Astrocyte (in vitro differentiated cells and primary cell): ENCODE data around the gene MKNK1. TPM values are rescaled to one million over a fixed set of nuclear protein-coding genes. Genes with fewer than 3 reads are reported as not detected.

Experiments
- DNase-seq: peaks from one replicate; pipeline ENCODE4 v3.0.0-alpha.2; 2010; ENCODE audit warnings: low read depth
- FAIRE-seq: peaks from 2 replicates; lab custom pipeline; 2011; peaks lifted over from hg19 to GRCh38; lab: Jason Lieb, UNC
- H2AFZ ChIP-seq: 2 replicates; pipeline ENCODE4 v1.6.0; 2012; ENCODE audit warnings: low read depth, low read length, inconsistent platforms
- H3K27ac ChIP-seq: 2 replicates; pipeline ENCODE4 v1.5.1; 2011; ENCODE audit warnings: low read depth, low read length, inconsistent platforms
- H3K27me3 ChIP-seq: 2 replicates; pipeline ENCODE4 v1.6.0; 2011; ENCODE audit warnings: low read length, inconsistent platforms; ENCODE audit not compliant: insufficient read depth
- H3K36me3 ChIP-seq: 2 replicates; pipeline ENCODE4 v1.5.1; 2011; ENCODE audit warnings: low read length, inconsistent platforms; ENCODE audit not compliant: insufficient read depth
- H3K4me1 ChIP-seq: 2 replicates; pipeline ENCODE4 v1.5.1; 2011; ENCODE audit warnings: low read length, inconsistent platforms; ENCODE audit not compliant: insufficient read depth
- H3K4me2 ChIP-seq: 2 replicates; pipeline ENCODE4 v1.6.0; 2012; ENCODE audit warnings: low read length, inconsistent platforms
- H3K4me3 ChIP-seq: 2 replicates; pipeline ENCODE4 v1.5.1; 2011; ENCODE audit warnings: low read depth, mild to moderate bottlenecking, low read length, inconsistent platforms; ENCODE audit not compliant: insufficient read depth
- H3K79me2 ChIP-seq: 2 replicates; pipeline ENCODE4 v1.6.0; 2012; ENCODE audit warnings: mild to moderate bottlenecking, low read length, inconsistent platforms; ENCODE audit not compliant: insufficient read depth
- H3K9ac ChIP-seq: 2 replicates; pipeline ENCODE4 v1.6.0; 2012; ENCODE audit warnings: mild to moderate bottlenecking, low read length, inconsistent platforms
- H3K9me3 ChIP-seq: 2 replicates; pipeline ENCODE4 v1.5.1; 2012; ENCODE audit warnings: low read depth, mild to moderate bottlenecking, low read length, inconsistent platforms; ENCODE audit not compliant: insufficient read depth
- H4K20me1 ChIP-seq: 2 replicates; pipeline ENCODE4 v1.6.0; 2012; ENCODE audit warnings: low read length, inconsistent platforms; ENCODE audit not compliant: insufficient read depth
- H3K27ac Mint-ChIP-seq: one replicate; pipeline ENCODE4 v1.8.0; 2021; ENCODE audit warnings: mild to moderate bottlenecking, mixed read lengths; ENCODE audit not compliant: unreplicated experiment
- H3K27me3 Mint-ChIP-seq: one replicate; pipeline ENCODE4 v1.8.0; 2021; ENCODE audit warnings: low read depth, mixed read lengths; ENCODE audit not compliant: unreplicated experiment
- H3K36me3 Mint-ChIP-seq: one replicate; pipeline ENCODE4 v1.8.0; 2021; ENCODE audit warnings: low read depth, mixed read lengths; ENCODE audit not compliant: unreplicated experiment
- H3K4me1 Mint-ChIP-seq: one replicate; pipeline ENCODE4 v1.8.0; 2021; ENCODE audit warnings: low read depth, mixed read lengths; ENCODE audit not compliant: unreplicated experiment
- H3K4me3 Mint-ChIP-seq: one replicate; pipeline ENCODE4 v1.8.0; 2021; ENCODE audit warnings: mild to moderate bottlenecking, moderate library complexity, mixed read lengths; ENCODE audit not compliant: unreplicated experiment
- H3K9me3 Mint-ChIP-seq: one replicate; pipeline ENCODE4 v1.8.0; 2021; ENCODE audit warnings: mild to moderate bottlenecking, mixed read lengths; ENCODE audit not compliant: unreplicated experiment
- EZH2 ChIP-seq: IDR thresholded peaks from 2 replicates; pipeline ENCODE4 v1.6.1; 2012; ENCODE audit warnings: mild to moderate bottlenecking, low read length, inconsistent platforms; ENCODE audit not compliant: insufficient read depth
- total RNA-seq: library from RNA; stranded (reverse); gene quantifications from 2 replicates; pipeline ENCODE4 v1.2.1, GENCODE V29; 2021
- TF ChIP-seq, protein P1 (sequence below): IDR thresholded peaks from 2 replicates; pipeline ENCODE4 v1.5.1; 2011; ENCODE audit warnings: low read depth, mild to moderate bottlenecking, inconsistent platforms, low read length, moderate library complexity; ENCODE audit not compliant: insufficient read depth

Gene MKNK1
- total RNA-seq, 1 donor from 2014 or later: 26.9 TPM

DNA sequence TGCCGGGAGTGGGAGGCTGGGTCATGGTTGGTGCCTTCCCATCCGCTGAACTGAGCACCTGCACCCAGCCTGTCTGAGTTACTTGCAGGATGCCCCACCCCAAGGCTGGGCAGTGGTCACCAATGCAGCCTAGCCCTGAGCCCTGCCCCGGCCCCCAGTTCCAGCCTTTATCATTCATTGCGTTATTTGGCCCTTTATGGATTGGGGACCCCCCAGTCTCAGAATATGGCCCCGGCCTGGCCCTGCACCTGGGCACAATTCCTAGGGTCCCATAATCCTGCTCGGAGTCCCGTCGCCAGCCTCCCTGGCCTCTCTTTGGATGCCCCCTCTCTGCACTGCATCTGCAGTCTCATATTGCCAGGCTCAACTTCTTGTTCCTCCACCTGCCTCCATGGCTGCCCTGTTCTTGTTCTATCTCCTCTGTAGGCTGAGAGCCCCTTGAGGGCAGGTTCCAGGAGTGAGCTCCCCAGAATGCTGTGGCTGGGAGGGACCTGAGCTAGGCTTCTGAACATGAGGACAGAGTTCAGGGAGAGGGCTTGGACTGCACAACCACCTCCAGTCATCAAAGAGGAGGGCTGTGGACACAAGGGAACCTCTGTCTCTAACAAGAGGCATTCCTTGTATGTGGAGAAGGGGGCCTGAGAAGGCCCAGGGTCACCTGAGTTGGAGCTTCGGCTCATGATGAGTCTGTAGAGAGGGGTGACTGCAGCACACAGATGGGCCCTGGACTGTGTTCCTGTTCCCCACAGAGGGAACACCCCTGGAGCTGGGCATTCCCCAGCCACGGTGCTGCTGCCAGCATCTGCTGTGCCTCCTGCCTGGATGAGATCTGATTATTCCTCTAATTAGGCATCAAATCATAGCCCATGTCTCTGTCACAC is 51.5 kb downstream of the MKNK1 start:
- no peaks in the 10 kb centered on the region for H3K36me3 ChIP-seq
- TF ChIP-seq, protein P1, sequence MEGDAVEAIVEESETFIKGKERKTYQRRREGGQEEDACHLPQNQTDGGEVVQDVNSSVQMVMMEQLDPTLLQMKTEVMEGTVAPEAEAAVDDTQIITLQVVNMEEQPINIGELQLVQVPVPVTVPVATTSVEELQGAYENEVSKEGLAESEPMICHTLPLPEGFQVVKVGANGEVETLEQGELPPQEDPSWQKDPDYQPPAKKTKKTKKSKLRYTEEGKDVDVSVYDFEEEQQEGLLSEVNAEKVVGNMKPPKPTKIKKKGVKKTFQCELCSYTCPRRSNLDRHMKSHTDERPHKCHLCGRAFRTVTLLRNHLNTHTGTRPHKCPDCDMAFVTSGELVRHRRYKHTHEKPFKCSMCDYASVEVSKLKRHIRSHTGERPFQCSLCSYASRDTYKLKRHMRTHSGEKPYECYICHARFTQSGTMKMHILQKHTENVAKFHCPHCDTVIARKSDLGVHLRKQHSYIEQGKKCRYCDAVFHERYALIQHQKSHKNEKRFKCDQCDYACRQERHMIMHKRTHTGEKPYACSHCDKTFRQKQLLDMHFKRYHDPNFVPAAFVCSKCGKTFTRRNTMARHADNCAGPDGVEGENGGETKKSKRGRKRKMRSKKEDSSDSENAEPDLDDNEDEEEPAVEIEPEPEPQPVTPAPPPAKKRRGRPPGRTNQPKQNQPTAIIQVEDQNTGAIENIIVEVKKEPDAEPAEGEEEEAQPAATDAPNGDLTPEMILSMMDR: no peak
- TF ChIP-seq EZH2: no peak
- peaks cover 2% of the 10 kb centered on the region for H3K4me1 Mint-ChIP-seq
- no peak overlapping the region for H3K4me2 ChIP-seq
- H3K4me3 Mint-ChIP-seq: no peak overlapping the region
- peaks cover 46% of the 10 kb centered on the region for H3K27me3 Mint-ChIP-seq
- no peaks in the 10 kb centered on the region for H4K20me1 ChIP-seq
- DNase-seq: no peak
- no peaks in the 10 kb centered on the region for H3K4me1 ChIP-seq
- no peak overlapping the region for H3K4me3 ChIP-seq
- no peak overlapping the region for H3K27ac ChIP-seq
- H3K36me3 Mint-ChIP-seq: peaks cover 1% of the 10 kb centered on the region
- H3K9me3 Mint-ChIP-seq: no peaks in the 10 kb centered on the region
- H3K27ac Mint-ChIP-seq: no peak overlapping the region
- FAIRE-seq: no peak
- H3K27me3 ChIP-seq: peaks cover 8% of the 10 kb centered on the region
- H2AFZ ChIP-seq: no peak overlapping the region
- no peaks in the 10 kb centered on the region for H3K79me2 ChIP-seq
- no peak overlapping the region for H3K9ac ChIP-seq
- H3K9me3 ChIP-seq: no peaks in the 10 kb centered on the region

DNA sequence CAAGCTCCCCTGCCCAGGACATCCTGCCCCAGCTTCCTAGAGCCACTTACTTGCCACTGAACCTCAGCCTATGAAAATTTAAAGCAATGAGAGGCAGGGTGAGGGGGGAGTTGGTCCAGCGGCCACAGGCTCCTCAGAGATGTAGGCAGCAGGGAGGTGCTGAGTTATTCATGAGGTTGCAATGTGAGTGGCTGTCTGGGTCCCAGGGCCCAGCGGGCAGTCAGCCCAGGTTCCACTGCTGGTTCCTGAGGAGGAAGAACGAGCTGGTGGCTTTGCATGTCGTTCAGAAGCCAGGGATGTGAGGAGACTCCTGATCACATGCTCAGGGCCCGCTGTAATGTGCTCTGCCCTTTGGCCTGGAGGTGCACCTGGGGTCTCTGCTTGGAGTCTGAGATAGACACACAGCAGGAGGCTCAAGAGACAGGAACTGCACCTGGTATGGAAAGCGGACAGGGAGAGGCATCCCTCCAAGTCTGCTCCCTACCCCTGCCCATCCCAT is 52.4 kb downstream of the MKNK1 start, which contains the start of gene KNCN:
Gene KNCN (minus strand): TSS at position 51 of the 499 bp plus-strand sequence. CDS start 432 bp downstream, outside the sequence.
- H3K27ac Mint-ChIP-seq: peak within 1 kb of the TSS; percentile 72

More for the DNA sequence above, 52.4 kb downstream of the MKNK1 start, which contains the start of gene KNCN:
- Histone ChIP-seq H3K9ac (no peak within 1 kb of the TSS), H2AFZ (no peak within 1 kb of the TSS), H3K27me3 (peaks cover 12% of the 10 kb centered on the region), H3K27ac (no peak within 1 kb of the TSS), H3K9me3 (no peaks in the 10 kb centered on the region), H3K36me3 (no peaks in the 10 kb centered on the region), H3K4me3 (no peak within 1 kb of the TSS), H3K4me1 (no peaks in the 10 kb centered on the region), H4K20me1 (no peaks in the 10 kb centered on the region), H3K79me2 (no peaks in the 10 kb centered on the region), H3K4me2 (no peak within 1 kb of the TSS)
- FAIRE-seq: no peak
- TF ChIP-seq EZH2: no peak
- TF ChIP-seq, protein P1: no peak
- H3K27me3 Mint-ChIP-seq: peaks cover 53% of the 10 kb centered on the region
- H3K4me3 Mint-ChIP-seq: no peak within 1 kb of the TSS
- no peaks in the 10 kb centered on the region for H3K9me3 Mint-ChIP-seq
- DNase-seq: no peak
- peaks cover 2% of the 10 kb centered on the region for H3K36me3 Mint-ChIP-seq
- H3K4me1 Mint-ChIP-seq: peaks cover 2% of the 10 kb centered on the region
